GM12872 (cell line): ENCODE data around the gene FFAR2.

ENCODE experiments used
- TF ChIP-seq, protein P1 (sequence below): IDR thresholded peaks from 3 replicates; pipeline ENCODE4 v1.5.1; 2011; ENCODE audit warnings: low read depth, mild to moderate bottlenecking, low read length, moderate library complexity; ENCODE audit not compliant: insufficient read depth

The FFAR2 gene

DNA sequence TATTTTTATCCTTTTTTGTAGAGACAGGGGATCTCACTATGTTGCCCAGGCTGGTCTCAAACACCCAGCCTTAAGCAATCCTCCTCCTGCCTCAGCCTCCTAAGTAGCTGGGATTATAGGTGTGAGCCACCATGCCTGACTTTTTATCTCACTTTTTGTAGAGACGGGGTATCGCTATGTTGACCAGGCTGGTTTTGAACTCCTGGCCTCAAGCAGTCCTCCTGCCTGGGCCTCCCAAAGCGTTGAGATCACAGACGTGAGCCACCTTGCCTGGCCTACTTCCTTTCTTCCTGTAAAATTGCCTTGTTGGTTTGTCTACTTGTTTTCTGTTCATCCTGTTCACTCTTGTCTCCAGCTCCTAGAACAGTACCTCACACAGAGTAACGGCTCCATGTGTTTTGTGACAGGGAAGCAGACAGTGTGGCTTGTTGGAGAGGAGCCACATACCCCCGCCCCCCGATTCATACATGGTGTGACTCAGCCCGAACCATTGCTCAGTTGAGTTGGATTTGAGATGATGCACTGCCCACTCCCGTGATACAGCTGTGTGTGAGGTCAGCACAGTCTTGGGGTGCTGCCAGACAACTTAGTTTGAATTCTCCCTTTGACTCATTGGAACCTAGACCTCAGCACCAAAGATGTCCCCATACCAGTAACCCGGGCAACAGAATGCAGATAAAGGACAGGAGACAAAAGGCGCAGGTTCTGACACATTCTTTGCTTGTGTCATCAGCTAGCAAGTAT, 43.0 kb upstream of the FFAR2 start:
- TF ChIP-seq, protein P1, sequence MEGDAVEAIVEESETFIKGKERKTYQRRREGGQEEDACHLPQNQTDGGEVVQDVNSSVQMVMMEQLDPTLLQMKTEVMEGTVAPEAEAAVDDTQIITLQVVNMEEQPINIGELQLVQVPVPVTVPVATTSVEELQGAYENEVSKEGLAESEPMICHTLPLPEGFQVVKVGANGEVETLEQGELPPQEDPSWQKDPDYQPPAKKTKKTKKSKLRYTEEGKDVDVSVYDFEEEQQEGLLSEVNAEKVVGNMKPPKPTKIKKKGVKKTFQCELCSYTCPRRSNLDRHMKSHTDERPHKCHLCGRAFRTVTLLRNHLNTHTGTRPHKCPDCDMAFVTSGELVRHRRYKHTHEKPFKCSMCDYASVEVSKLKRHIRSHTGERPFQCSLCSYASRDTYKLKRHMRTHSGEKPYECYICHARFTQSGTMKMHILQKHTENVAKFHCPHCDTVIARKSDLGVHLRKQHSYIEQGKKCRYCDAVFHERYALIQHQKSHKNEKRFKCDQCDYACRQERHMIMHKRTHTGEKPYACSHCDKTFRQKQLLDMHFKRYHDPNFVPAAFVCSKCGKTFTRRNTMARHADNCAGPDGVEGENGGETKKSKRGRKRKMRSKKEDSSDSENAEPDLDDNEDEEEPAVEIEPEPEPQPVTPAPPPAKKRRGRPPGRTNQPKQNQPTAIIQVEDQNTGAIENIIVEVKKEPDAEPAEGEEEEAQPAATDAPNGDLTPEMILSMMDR: no peak

DNA sequence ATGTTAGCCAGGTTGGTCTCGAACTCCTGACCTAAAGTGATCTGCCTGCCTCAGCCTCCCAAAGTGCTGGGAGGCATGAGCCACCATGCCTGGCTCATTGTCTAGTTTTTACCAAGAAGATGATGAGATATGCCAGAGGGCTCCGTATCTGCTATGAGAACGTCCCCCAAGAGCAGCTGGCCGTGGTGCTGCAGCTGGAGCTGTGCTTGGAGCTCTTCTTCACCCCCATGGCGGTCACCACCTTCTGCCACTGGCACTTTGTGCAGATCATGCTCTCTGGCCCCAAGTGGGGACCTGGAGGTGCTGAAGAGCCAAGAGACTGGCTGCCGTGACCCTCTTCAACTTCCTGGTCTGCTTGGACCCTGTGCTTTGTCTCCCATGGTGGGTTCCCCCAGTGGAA, 40.4 kb upstream of the FFAR2 start:
- TF ChIP-seq, protein P1: no peak

DNA sequence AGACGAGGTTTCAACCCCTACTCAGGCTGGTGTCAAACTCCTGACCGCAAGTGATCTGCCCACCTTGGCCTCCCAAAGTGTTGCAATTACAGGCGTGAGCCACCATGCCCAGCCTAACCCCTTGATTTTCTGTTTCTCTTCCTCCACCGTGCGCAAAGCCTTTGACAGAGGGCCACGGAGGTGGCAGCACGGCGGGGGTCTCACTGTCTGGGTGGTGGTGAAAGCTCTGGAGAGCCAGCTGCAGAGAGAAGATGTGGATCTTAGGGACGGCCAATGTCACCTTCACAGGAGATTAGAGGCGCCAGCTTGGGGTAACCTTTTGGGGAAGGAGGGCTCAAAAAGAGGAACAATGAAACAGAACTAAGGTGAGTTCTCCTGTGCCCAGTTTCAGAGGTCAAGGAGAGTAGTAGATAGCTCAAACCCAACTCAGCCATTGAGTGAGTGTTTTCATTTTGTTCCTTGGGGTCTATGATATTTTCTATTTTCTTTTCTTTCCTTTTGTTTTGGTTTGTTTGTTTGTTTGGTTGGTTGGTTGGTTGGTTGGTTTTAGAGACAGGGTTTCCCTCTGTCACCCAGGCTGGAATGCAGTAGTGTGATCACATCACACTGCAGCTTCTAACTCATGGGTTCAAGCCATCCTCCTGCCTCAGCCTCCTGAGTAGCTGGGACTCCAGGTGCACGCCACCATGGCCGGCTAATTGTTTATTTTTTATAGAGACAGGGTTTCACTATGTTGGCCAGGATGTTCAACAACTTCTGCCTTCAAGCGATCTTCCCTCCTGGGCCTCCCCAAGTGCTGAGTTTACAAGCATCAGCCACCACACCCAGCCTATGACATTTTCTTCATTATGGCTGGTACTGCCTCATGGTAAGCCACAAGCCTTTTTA, 39.5 kb upstream of the FFAR2 start:
- TF ChIP-seq, protein P1: 0 out of 3 replicates have a peak, but pooled peaks have one; percentile 12

DNA sequence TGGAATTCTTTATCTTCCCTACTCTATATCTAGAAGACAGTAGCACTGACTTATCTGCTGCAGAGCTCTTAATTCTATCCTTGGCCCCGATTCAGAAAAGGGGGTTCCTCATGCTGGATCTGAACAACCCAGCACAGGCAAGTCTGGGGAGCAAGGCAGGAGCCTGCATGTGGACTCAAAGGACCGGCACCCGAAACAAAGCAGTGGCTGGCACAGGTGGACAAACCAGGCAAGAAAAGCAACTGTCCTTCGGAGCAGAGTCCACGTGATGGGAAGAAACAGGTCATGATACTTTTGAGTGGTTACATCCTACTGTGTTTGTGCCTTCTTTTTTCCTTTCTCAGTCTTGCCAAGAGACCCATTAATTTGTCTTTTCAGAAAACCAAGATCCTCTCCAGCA, 38.9 kb upstream of the FFAR2 start:
- TF ChIP-seq, protein P1: no peak

DNA sequence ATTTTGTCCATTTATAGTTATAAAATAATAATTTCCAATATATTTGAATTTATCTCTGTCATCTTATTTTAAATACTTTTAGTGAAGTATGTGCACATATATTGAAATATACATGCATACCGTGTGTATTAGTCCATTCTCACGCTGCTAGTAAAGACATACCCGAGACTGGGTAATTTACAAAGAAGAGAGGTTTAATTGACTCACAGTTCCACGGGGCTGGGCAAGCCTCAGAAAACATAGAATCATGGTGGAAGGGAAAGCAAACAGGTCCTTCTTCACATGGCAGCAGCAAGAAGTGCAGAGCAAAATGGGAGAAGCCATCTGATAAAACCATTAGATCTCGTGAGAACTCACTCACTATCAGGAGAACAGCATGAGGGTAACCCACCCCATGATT, 37.6 kb upstream of the FFAR2 start:
- TF ChIP-seq, protein P1: no peak

DNA sequence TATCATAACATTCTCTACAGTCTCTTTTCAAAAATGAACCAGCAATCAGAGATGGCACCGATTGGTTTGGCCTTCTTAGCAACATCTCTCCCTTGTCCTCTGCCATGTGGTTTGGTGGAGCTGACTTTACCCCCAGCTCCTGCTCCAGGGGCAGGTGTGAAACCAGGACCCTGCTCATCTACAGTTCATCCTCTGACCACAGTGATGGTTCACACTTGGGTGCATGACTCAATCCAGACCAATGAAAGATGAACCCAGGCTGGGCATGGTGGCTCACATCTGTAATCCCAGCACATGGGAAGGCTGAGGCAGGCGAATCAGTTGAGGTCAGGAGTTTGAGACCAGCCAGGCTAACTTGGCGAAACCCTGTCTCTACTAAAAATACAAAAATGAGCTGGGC, 33.6 kb upstream of the FFAR2 start:
- TF ChIP-seq, protein P1: no peak

DNA sequence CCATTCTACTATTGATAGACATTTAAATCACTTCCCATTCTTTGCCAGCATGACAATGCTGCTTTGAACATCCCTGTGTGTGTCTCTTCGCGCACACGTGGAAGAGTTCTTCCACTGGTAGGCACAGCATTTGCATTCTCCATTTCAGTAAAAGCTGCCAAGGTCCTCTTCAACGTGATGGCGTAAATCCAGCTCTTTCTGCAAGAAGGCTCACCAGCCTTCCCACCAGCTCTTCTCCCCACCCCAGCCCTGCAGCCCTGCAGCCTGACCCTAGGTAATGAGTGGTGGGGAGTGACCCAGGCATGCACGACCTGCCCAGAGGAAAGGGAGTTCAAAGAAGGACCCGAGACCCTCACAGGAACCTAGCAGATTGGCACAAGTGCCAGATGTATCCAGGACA, 31.7 kb upstream of the FFAR2 start:
- TF ChIP-seq, protein P1: no peak
